Measurements from ENCODE around the gene JAZF1.
"Not testable (repeated sequence)": the region's sequence is repeated elsewhere in the genome, so short reads cannot be mapped to it uniquely, and the experiment has no call there.

DNA sequence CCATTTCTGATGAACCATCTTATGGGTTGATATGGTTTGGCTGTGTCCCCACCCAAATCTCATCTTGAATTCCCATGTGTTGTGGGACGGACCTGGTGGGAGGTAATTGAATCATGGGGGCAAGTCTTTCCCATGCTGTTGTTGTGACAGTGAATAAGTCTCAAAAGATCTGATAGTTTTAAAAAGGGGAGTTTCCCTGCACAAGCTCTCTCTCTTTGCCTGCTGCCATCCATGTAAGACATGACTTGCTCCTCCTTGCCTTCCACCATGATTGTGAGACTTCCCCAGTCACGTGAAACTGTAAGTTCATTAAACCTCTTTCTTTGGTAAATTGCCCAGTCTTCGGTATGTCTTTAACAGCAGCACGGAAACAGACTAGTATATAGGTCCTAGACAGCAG is 166.3 kb downstream of the JAZF1 start:
- TF ChIP-seq, protein P1, sequence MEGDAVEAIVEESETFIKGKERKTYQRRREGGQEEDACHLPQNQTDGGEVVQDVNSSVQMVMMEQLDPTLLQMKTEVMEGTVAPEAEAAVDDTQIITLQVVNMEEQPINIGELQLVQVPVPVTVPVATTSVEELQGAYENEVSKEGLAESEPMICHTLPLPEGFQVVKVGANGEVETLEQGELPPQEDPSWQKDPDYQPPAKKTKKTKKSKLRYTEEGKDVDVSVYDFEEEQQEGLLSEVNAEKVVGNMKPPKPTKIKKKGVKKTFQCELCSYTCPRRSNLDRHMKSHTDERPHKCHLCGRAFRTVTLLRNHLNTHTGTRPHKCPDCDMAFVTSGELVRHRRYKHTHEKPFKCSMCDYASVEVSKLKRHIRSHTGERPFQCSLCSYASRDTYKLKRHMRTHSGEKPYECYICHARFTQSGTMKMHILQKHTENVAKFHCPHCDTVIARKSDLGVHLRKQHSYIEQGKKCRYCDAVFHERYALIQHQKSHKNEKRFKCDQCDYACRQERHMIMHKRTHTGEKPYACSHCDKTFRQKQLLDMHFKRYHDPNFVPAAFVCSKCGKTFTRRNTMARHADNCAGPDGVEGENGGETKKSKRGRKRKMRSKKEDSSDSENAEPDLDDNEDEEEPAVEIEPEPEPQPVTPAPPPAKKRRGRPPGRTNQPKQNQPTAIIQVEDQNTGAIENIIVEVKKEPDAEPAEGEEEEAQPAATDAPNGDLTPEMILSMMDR (IDR thresholded peaks at IDR 0.05), result not testable (repeated sequence)
- not testable (repeated sequence) for TF ChIP-seq ZFX (IDR thresholded peaks at IDR 0.05; ENCODE audit: borderline replicate concordance)

Measured in 22Rv1 (cell line).